HPDE6-E6E7 (cell line): Measurements from ENCODE around the gene RAB40C.

Experiments
- DNase-seq: peaks from one replicate; pipeline ENCODE4 v3.0.0; 2011; ENCODE audit warnings: missing footprints; ENCODE audit errors: extremely low spot score

The RAB40C gene

GRCh38 chr16:645852-646678, 56.2 kb downstream of the RAB40C start:
- no peak for DNase-seq

- no peak for DNase-seq
These were observed 56.9 kb downstream of the RAB40C start for GRCh38 chr16:646679-647172.

GRCh38 chr16:647173-647902, 57.5 kb downstream of the RAB40C start:
- no peak for DNase-seq

- DNase-seq = peak; percentile 56
These were observed 58.4 kb downstream of the RAB40C start for GRCh38 chr16:648071-648780.

- peak; percentile 90 for DNase-seq
These were observed 59.1 kb downstream of the RAB40C start, which contains the start of gene WDR90 for GRCh38 chr16:648781-649589. Gene WDR90 (plus strand): TSS chr16:649365. CDS start chr16:649417, 52 bp downstream.

- DNase-seq = no peak
These were observed 59.8 kb downstream of the RAB40C start for GRCh38 chr16:649631-650030.

GRCh38 chr16:651844-652243, 62.0 kb downstream of the RAB40C start:
- no peak for DNase-seq

- no peak for DNase-seq
These were observed 62.8 kb downstream of the RAB40C start for GRCh38 chr16:652454-653305.

GRCh38 chr16:654034-654433, 64.2 kb downstream of the RAB40C start:
- DNase-seq = no peak

GRCh38 chr16:657487-657886, 67.6 kb downstream of the RAB40C start:
- no peak for DNase-seq

- DNase-seq = no peak
These were observed 69.1 kb downstream of the RAB40C start for GRCh38 chr16:658679-659571.

GRCh38 chr16:659618-660017, 69.8 kb downstream of the RAB40C start:
- DNase-seq = no peak

GRCh38 chr16:660132-660458, 70.2 kb downstream of the RAB40C start:
- no peak for DNase-seq

GRCh38 chr16:660459-661183, 70.8 kb downstream of the RAB40C start:
- no peak for DNase-seq

GRCh38 chr16:661184-661821, 71.4 kb downstream of the RAB40C start:
- DNase-seq = no peak

- DNase-seq = no peak
These were observed 72.2 kb downstream of the RAB40C start for GRCh38 chr16:662095-662494.

- no peak for DNase-seq
These were observed 72.7 kb downstream of the RAB40C start for GRCh38 chr16:662597-662996.

- no peak for DNase-seq
These were observed 76.7 kb downstream of the RAB40C start for GRCh38 chr16:666572-666971.
